Limb (tissue), 2 donors: ENCODE measurements around the gene AGAP1.

Experiments used
- DNase-seq, 2 donors: peaks; one replicate each; pipeline ENCODE4 v3.0.0-alpha.2; 2016; ENCODE audit errors: extremely low spot score in 2 of 2

AGAP1 gene

DNA sequence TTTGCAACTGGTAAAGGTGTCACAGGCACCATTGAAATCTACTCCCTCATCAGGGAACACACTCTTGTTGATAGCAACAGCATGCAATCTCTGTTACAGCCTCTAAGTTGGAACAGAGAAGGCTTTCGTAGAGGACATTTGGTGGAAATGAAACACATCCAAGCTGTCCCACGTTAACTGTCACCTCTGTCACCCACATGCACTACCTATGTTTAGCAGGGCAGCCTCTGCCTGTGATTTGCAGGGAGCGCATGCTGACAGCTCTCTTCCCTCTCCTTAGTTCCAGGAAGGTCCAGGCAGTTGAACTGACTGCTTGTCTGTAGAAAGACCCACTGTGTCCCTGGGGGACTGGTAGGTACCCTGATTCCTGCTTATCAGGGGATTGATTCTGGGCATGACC lies 367.5 kb downstream of the AGAP1 start:
- no peak for DNase-seq

DNA sequence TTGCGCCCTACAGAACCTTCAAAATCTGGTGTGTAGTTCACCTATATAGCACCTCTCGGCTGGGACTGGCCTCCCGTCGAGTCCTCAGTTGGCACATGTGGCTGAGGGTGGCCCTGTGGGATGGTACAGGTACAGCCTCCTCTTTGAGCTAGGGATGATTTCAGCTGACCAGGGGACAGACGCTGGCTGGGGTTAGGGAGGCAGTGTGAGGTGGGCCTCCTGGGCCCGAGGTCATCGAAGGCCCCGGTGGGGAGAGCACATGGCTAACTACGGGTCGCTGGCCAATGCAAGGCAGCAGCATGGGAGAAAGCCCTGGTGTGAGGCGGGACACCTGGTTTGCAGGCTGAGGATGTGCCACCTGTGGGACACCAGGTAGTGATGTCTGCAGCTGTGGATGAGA lies 369.6 kb downstream of the AGAP1 start:
- DNase-seq, result no peak

DNA sequence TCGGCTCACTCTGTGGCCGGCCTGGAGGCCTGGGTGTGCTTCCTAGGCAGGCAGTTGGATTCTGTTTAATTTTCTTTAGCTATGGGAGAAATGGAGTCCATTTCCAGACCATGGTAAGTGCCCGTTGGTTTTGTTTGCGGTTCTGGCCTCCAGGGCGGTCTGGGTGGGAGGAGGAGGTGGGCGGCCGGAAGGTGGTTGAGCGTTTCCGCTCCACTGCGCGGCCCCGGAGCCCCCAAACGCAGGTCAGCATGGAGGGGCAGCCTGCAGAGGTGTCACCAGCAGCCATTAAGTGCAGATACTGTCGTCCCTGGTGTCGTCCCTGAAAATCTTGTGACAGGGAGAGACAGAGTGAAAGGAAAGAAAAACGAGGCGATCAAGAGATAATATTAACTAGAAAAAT lies 370.5 kb downstream of the AGAP1 start:
- DNase-seq, result no peak

DNA sequence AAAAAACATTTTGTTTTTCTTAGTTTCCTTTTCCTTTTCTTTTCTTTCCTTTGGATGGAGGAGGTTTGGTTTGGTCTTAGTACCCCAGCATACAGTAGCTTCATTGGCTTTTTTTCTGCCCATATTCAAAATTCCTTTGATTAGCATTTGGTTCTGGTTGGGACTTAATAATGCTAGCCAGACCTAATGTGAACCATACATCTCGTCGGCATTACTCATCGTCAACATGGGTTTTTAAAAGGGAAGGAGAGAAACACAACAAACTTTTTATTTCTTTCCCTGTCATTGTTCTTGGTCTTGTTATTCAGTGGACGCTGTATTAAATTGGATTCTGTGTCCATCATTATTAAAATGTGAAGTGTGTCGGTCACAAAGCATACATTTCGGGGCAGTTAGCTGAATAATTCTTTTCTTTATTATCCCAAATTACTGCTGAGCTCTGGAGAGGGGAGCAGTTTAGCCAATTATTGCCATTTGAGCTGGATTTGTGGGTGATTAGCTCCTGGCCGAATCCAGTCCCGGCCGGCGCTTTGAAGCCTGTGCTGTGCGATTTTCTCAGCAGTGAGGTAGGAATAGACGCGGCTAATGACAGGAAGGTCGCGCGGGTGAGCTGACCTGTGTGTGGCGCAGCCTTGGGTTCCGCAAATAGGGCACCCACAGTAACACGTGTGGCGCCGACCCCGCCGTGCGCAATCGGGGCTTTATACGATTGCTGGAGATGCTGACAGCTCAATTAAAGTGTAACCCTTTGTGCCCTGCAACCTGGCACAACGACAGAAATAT lies 371.1 kb downstream of the AGAP1 start:
- no peak for DNase-seq

DNA sequence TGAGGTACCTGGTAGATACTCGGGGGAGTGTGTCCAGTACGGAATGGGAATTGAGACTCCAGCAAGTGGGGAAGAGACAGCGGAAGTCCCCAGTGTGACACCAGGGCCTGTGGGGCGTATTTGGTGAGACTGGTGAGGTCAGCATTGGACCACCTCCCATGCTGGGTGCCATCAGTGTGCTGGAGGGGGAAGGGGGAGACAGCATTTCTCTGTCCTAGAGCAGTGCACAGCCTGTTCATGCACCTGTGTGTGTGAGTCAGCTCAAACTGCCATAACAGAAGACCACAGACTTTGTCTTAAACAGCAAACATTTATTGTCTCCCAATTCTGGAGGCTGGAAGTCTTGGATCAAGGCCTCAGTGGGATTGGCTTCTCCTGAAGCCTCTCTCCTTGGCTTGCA lies 372.5 kb downstream of the AGAP1 start:
- DNase-seq, result no peak

DNA sequence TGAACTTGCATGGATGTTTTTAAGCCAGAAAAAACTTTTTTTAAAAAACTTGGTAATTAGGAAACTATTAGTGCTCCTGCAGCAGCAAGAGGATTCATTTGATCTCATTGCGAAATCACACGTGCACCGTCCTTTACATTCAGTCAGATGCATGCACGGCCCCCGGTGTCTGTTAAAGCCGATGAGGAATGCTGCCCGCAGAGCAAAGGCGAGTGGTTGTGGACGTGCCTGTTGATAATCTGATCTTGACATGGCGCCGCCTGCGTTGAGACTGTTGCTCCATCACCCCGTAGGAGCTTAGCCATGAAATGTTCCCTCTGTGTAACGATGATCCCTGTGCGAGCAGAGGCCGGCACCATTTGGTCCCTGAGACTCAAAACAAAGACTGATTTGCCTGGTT lies 374.4 kb downstream of the AGAP1 start:
- no peak for DNase-seq

DNA sequence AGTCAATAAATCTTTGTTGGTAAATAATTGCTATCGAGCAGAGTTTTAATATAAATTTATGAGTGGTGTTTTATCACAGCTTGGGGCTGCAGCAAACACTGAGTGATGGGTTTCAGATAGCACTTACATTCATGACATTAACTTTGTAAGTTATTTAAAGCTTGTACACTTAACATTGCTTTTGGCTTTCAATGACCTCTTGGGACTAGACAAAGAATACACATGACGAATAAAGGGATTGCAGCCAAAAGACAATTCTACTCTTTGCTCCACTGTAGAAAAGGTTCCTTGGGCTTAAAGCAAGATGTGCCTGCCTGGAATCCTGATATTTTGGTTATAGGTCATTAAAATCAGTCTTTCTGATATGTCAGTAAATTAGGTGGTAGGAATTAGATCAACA lies 374.8 kb downstream of the AGAP1 start:
- no peak for DNase-seq

DNA sequence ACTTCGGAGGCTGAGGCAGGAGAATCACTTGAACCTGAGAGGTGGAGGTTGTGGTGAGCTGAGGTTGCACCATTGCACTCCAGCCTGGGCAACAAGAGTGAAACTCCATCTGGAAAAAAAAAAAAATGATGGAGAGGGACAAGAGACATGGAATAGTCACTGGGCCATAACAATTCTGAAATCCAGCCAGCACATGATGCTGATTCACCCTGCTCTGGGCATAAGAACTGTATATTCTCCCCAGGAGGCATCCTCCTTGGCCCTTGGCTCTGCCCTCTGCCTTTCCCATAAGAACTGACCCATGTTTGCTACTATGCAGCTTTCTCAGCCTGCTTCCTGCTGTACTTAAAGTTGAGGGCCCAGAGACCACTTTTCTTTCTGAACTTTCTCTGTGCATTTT lies 376.7 kb downstream of the AGAP1 start:
- no peak for DNase-seq

DNA sequence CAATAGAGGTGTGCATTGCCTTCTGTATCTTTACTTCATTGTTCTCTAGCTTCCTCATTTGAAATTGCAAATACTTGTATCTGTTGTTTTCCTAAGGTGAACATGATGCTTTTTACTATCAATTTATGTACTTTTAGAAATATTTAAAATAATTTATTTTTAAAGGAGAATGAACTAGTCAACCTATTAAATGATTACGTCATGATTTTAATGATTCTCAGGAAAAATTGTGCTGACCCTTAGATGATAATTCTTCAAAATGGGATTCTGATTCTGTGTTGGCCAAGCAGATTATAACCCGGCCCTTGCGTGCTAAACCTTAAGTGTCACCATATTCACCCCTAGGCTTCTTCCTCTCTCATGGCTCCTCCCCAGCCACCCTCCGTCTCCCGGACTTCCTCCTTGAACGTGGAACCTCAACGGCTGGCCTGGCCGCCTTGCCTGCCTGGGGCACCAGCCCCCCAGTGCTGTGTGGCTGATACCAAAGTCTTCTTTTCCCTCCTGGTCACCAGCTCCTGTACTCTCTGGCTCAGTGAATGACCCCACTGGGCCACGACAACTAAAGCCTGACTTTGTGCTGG lies 382.3 kb downstream of the AGAP1 start:
- DNase-seq, result no peak

DNA sequence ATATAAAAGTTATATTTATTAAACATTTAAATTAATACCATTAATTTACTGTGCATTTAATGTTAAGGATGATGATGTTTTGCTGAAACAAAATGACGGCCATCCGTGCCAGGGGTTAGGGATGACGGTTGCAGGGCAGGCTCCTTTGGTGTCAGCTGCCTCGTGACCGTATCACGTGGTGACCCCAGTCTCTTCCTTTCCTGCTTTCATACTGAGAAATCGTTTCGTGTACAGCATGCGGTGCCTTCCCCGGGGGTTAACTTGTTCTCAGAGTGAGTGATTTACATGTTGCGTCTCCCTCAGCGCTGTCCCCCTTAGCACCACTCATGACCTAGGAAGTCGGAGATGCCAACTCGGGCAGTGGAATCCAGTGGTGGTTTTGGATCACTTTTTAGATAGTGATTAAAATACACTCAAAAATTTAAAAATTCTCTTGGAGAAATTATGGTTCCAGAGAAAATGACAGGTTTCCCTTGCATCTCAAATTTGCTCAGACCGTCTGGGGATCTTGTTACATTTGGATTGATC lies 383.5 kb downstream of the AGAP1 start:
- DNase-seq, result no peak

DNA sequence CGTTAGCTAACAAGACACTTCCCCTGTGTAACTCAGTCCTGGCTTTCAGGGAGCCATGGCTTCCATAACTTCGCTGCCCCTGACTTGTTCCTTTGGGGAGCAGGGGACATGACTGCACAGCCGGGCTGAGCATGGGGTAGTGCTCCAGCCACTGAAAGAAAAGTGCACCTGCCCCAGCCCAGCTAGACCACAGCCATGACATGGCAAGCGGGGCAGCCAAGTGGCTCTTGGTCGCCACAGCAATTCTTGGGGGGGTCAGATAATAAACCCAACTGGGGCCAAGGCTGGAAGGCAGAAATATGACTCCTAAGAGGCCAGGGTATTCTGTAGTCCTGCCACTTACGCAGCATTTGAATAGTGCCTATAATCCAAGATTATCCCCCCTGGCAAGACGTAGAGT lies 385.3 kb downstream of the AGAP1 start:
- no peak for DNase-seq

DNA sequence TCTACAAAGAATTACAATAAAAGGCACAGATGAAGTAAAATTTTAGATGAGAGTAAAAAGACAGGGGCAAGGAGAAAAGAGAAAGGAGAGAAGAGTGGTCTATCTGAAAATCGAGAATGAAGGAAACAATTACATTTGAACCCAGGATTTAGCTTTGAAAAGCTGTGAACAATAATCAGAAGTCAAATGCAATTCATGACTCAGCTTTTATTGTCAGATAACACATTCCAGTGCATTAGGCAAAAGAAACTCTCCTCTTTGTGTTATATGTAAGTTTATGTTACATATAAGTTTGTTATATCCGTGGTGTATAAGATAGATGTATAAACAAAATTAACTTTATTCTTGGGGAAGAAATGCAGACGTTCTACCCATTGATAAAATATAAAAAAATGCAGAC lies 389.8 kb downstream of the AGAP1 start:
- no peak for DNase-seq

DNA sequence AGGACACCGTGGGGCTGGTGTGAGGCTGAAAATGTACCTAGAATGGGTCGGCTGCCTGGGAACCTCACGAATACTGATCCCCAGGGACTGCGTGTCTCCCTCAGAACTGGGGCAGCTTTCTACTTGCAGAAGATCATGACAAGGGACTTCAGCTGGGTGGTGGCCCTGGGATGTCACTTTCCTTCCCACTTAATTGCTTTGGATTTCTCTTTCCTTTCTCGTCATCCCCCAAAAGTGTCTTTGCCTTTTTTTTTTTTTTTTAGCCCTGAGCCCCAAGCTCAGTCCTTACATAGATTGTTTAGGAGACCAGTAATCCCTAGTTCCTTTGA lies 395.4 kb downstream of the AGAP1 start:
- no peak for DNase-seq

DNA sequence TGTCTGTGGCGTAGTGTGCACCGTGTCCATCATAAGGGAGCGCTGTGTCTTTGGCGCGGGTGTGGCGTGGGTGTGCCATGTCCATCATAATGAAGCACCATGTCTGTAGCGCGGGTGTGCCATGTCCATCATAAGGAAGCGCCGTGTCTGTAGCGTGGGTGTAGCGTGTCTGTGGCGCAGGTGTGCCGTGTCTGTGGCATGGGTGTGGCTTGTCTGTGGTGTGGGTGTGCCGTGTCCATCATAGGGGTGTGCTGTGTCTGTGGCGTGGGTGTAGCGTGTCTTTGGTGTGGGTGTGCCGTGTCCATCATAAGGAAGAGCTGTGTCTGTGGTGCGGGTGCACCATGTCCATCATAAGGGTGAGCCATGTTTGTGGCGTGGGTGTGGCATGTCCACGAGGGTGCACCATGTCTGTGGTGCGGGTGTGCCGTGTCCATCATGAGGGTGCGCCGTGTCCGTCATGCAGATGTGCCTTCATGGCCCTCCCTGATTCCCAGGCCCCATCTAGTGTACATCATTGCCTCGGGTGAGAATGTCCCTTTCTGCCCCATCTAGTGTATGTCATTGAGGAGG lies 399.4 kb downstream of the AGAP1 start:
- DNase-seq, result no peak

DNA sequence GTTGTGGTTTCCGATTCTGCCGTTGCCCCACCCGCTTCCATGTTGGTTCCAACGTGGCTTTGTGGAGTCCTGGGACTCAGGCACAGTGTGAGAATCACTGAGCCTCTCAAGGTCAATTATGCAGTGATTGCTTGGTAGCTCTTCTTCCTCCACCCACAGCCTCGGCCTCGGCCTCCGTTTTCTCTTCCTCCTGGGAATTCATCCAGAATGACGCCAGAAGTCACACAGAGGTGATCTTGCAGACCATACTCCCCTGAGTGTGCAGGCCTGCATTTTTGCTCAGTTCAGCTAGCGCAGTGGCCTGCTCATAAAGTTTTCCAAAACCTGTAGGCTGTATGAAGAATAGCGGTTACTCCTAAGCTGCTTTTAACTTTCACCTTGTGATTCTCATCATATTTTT lies 401.0 kb downstream of the AGAP1 start:
- no peak for DNase-seq

DNA sequence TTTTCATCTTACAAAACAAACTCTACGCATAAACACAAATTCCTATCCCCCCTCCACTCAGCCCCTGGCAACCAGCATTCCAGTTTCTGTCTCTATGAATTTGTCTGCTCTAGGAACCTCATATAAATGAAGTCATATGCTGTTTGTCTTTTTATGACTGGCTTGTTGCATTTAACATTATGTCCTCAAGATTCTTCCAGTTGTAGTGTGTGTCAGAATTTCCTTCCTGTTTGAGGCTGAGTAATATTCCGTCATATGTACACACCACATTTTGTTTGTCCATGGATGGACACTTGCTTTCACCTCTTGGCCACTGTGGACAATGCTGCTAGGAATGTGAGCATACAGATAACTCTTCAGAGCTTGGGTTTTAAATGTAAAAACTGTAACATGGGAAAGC lies 402.2 kb downstream of the AGAP1 start:
- DNase-seq, result no peak

DNA sequence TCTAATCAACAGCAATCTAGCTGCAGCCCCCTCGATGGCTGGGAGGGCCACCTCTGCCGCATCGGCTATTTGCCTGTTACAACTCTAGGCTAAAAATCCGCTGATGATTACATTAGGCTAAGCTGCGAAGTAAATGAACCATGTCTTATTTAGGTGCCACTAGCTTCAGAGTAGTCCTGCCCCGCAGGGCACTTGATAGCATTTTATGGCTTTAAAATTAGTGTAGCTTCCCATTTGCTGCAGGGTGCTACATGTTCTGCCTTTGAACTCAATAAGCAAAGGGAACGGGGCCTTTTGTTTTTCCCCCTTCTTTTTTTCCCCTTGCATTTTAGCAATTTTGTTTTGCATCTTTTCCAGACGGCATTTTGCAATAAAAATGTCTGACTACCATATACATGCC lies 404.1 kb downstream of the AGAP1 start:
- DNase-seq, result no peak

DNA sequence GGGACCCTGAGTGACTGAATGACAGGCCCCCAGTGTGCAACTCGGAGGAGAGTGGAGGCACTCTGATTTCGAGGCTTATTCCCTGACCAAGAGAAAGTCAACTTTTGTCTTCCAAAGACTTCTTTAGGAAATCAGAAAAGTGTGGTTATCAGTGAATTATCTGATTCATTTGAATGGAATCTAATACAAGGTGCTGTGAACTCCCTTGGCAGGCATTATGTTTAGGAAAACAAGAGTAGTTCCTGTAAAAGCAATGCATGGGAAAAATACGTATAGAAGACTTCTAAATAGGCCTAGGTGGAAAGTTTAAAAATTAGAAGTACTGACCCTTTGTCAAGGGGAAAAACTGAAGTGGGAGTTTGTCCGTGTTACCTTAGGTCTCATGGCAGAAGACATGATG lies 404.9 kb downstream of the AGAP1 start:
- DNase-seq, result no peak

DNA sequence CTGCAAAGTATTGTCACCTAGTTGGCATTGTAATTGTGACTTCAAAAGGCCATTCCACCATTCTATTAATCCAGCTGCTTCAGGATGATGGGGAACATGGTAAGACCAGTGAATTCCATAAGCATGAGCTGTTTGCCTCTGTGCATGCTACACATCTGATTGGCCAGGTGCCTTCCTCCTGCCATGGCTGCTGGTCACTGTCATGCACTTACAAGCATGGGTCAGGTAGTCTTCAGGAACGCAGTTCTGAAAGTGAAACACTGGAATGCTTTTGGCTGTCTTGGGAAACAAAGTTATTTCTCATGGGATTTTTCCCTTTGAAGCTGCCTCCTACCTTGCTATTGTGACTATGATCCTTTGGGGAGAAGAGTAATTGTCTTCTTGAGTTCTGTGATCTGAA lies 406.8 kb downstream of the AGAP1 start:
- DNase-seq, result no peak

DNA sequence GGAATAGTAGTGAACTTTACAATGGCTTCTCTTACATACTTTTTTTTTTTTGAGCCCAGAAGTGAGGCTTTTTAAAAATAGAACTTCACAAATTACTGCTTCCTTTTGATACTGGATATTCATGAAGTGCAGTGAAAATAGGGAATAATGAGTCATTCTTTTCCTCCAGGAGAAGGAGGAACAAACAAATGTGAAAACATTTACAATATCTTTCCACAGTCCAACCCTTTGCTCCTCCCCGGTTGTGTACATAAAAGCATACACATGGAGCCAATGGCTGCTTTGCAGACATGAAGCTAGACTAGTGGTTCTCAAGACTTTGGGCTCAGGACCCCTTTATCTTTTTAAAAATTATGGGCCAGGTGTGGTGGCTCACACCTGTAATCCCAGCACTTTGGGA lies 407.4 kb downstream of the AGAP1 start:
- DNase-seq, result no peak

DNA sequence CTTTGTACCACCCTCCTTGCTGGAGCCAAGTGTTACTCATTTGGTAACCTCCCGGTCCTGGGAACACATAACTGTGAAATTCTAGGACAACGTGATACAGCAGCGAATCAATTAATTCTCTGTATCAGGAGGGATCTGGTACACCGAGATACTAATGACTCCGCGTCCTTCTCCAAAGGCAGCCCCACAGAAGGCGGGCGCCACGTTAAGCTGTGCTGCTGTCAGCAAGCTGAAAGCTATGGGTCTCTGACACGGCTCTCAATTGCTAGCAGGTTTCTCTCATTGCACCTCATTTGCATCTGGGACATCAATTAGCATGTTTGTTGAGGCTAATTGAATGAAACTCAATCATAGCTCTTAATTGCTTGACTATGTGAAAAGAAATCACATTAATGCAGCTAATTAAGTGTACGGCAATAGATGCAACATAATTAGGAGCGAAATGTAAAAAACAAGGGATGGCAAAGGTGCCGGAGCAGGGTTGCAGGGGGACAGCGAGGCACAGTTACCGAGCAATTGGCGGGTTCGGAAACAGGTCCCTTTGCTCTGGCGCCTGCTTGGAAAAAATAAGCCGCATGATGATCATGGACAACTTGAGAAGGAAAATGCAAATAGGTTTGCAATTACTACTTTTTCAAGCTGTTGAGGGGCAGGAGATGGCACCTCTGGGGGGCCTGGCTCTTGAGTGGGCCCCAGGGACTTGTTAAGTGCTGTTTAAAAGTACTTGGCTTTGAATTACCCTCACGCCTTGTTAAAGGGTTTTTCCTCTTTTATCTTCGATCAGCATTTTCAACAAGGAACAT lies 410.1 kb downstream of the AGAP1 start:
- DNase-seq, result no peak

DNA sequence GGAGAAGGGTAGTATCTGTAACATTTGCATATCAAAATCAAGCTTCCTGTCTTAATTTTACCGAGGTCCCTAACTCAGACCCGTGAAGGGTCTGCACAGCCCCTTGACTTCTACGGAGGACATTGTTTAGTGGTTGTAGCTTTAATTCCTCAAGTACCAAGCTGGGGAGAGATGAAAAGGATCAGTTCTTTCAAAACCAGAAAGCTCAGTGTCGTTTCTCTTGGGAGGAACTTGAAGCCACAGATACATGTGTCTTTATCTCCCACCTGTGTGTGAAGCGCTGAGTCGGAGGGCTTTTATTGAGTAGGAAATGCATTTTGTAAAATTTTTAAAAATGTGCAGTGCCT lies 410.7 kb downstream of the AGAP1 start:
- DNase-seq, result no peak
